Measurements from ENCODE around the gene TMCO2.

DNA sequence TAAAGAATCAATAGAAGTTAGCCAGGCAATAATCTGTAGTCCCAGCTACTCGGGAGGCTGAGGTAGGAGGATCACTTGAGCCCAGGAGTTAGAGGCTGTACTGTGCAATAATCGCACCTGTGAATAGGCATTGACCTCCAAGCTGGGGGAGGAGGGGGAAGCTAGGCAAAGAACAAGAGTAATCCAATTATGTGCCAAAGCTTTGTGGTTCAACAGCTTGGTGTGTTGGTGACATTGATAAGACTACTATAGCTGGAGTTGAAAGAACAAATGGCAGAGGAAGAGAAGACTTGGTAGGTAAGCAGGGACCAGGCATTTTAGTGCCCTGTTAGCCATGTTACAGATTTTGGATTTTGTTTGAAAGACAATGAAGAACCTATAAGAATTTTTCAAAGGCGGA lies 2.1 kb upstream of the TMCO2 start:
- TF ChIP-seq, protein P1, sequence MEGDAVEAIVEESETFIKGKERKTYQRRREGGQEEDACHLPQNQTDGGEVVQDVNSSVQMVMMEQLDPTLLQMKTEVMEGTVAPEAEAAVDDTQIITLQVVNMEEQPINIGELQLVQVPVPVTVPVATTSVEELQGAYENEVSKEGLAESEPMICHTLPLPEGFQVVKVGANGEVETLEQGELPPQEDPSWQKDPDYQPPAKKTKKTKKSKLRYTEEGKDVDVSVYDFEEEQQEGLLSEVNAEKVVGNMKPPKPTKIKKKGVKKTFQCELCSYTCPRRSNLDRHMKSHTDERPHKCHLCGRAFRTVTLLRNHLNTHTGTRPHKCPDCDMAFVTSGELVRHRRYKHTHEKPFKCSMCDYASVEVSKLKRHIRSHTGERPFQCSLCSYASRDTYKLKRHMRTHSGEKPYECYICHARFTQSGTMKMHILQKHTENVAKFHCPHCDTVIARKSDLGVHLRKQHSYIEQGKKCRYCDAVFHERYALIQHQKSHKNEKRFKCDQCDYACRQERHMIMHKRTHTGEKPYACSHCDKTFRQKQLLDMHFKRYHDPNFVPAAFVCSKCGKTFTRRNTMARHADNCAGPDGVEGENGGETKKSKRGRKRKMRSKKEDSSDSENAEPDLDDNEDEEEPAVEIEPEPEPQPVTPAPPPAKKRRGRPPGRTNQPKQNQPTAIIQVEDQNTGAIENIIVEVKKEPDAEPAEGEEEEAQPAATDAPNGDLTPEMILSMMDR (IDR thresholded peaks at IDR 0.05) = no peak
- TF ChIP-seq ZFX (IDR thresholded peaks at IDR 0.05; ENCODE audit: borderline replicate concordance) = no peak
